ENCODE data around the gene KIAA1217.

GRCh38 chr10:24493165-24493564 lies 284.2 kb downstream of the KIAA1217 start:
- TF ChIP-seq POLR2A (IDR thresholded peaks at IDR 0.05) (no peak), CTCF (IDR thresholded peaks at IDR 0.05) (no peak)

Data from thyroid gland (tissue), 4 donors.